Measurements from ENCODE around the gene CEBPG. TPM values are rescaled to one million over a fixed set of nuclear protein-coding genes. Genes with fewer than 3 reads are reported as not detected.

Gene CEBPG
- total RNA-seq, 1 donor from 2014 or later: 39.7 TPM

- Mint-ChIP-seq H3K27ac (ENCODE audit: unreplicated experiment) (no peak overlapping the region), H3K4me3 (ENCODE audit: unreplicated experiment) (no peak overlapping the region), H3K4me1 (ENCODE audit: unreplicated experiment) (peaks cover 31% of the 10 kb centered on the region), H3K9me3 (ENCODE audit: unreplicated experiment) (no peaks in the 10 kb centered on the region), H3K27me3 (ENCODE audit: unreplicated experiment) (no peaks in the 10 kb centered on the region), H3K36me3 (ENCODE audit: unreplicated experiment) (peaks cover 36% of the 10 kb centered on the region)
- DNase-seq (ENCODE audit: extremely low spot score, unreplicated experiment): no peak
- no peak for TF ChIP-seq CTCF (IDR thresholded peaks at IDR 0.05)
Measured at GRCh38 chr19:33382006-33382405, 8.5 kb downstream of the CEBPG start.

GRCh38 chr19:33382982-33383381 lies 9.5 kb downstream of the CEBPG start:
- Mint-ChIP-seq H3K27ac (ENCODE audit: unreplicated experiment) (no peak overlapping the region), H3K27me3 (ENCODE audit: unreplicated experiment) (no peaks in the 10 kb centered on the region), H3K4me1 (ENCODE audit: unreplicated experiment) (peaks cover 21% of the 10 kb centered on the region), H3K4me3 (ENCODE audit: unreplicated experiment) (no peak overlapping the region), H3K36me3 (ENCODE audit: unreplicated experiment) (peaks cover 39% of the 10 kb centered on the region), H3K9me3 (ENCODE audit: unreplicated experiment) (no peaks in the 10 kb centered on the region)
- no peak for DNase-seq (ENCODE audit: extremely low spot score, unreplicated experiment)
- TF ChIP-seq CTCF (IDR thresholded peaks at IDR 0.05): no peak

DNA sequence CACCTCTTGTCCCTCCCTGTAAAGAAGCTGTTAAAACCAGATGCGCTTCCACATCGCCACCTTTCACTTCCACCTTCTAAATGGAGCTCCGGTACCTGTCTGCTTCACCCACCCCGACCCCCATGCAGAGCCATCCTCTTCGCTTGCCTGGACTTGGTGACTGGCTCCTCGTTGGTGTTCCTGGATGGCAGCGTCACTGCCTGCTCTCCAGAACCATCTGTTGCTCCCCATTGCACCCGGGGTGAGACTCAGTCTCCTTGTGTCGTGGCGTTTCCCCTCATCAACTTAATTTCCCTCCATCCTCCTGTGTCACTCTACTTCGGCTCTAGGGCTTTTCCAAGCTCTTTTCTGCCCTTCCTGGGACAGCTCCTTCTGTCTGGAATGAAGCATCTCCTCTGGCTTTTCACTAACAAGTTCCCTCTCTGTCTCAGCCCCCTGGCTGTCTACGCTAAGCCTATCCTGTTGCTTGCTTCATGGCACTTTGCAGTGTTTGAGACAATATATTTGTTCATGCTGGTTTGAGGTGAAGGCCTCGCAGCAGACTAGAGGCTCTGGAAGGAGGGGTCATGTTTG lies 10.3 kb downstream of the CEBPG start:
- no peaks in the 10 kb centered on the region for H3K9me3 Mint-ChIP-seq (ENCODE audit: unreplicated experiment)
- peaks cover 13% of the 10 kb centered on the region for H3K4me1 Mint-ChIP-seq (ENCODE audit: unreplicated experiment)
- no peak overlapping the region for H3K27ac Mint-ChIP-seq (ENCODE audit: unreplicated experiment)
- DNase-seq (ENCODE audit: extremely low spot score, unreplicated experiment): no peak
- TF ChIP-seq CTCF (IDR thresholded peaks at IDR 0.05): no peak
- peaks cover 39% of the 10 kb centered on the region for H3K36me3 Mint-ChIP-seq (ENCODE audit: unreplicated experiment)
- H3K4me3 Mint-ChIP-seq (ENCODE audit: unreplicated experiment): no peak overlapping the region
- no peaks in the 10 kb centered on the region for H3K27me3 Mint-ChIP-seq (ENCODE audit: unreplicated experiment)

- no peak for DNase-seq (ENCODE audit: extremely low spot score, unreplicated experiment)
- Mint-ChIP-seq H3K36me3 (ENCODE audit: unreplicated experiment) (peaks cover 29% of the 10 kb centered on the region), H3K27ac (ENCODE audit: unreplicated experiment) (no peak overlapping the region), H3K27me3 (ENCODE audit: unreplicated experiment) (no peaks in the 10 kb centered on the region), H3K4me1 (ENCODE audit: unreplicated experiment) (peaks cover 9% of the 10 kb centered on the region), H3K9me3 (ENCODE audit: unreplicated experiment) (no peaks in the 10 kb centered on the region), H3K4me3 (ENCODE audit: unreplicated experiment) (no peak overlapping the region)
- TF ChIP-seq CTCF (IDR thresholded peaks at IDR 0.05): no peak
Measured at GRCh38 chr19:33384983-33385382, 11.5 kb downstream of the CEBPG start.

GRCh38 chr19:33385956-33386355 lies 12.4 kb downstream of the CEBPG start:
- Mint-ChIP-seq H3K9me3 (ENCODE audit: unreplicated experiment) (no peaks in the 10 kb centered on the region), H3K27me3 (ENCODE audit: unreplicated experiment) (no peaks in the 10 kb centered on the region), H3K27ac (ENCODE audit: unreplicated experiment) (no peak overlapping the region), H3K4me3 (ENCODE audit: unreplicated experiment) (no peak overlapping the region), H3K4me1 (ENCODE audit: unreplicated experiment) (peaks cover 12% of the 10 kb centered on the region), H3K36me3 (ENCODE audit: unreplicated experiment) (peaks cover 24% of the 10 kb centered on the region)
- no peak for DNase-seq (ENCODE audit: extremely low spot score, unreplicated experiment)
- TF ChIP-seq CTCF (IDR thresholded peaks at IDR 0.05): no peak
